ENCODE measurements around the gene SQSTM1. TPM values are rescaled to one million over a fixed set of nuclear protein-coding genes. Genes with fewer than 3 reads are reported as not detected.

The SQSTM1 gene
- polyA plus RNA-seq, 1 experiment = 366 TPM

GRCh38 chr5:179817890-179818745 lies 2.6 kb upstream of the SQSTM1 start:
- Histone ChIP-seq H3K4me3 (ENCODE audit: low read depth, low read length) (peak overlapping the region; percentile 44; the same call in 1 of the 2 replicates), H3K27me3 (ENCODE audit: control insufficient read depth, insufficient read depth, low read length) (no peaks in the 10 kb centered on the region), H3K27ac (ENCODE audit: low read depth, low read length) (peak overlapping the region; percentile 99), H3K9me3 (ENCODE audit: control insufficient read depth, insufficient read depth, low read length) (no peaks in the 10 kb centered on the region; the same call in 1 of the 2 replicates)
- TF ChIP-seq, protein P1, sequence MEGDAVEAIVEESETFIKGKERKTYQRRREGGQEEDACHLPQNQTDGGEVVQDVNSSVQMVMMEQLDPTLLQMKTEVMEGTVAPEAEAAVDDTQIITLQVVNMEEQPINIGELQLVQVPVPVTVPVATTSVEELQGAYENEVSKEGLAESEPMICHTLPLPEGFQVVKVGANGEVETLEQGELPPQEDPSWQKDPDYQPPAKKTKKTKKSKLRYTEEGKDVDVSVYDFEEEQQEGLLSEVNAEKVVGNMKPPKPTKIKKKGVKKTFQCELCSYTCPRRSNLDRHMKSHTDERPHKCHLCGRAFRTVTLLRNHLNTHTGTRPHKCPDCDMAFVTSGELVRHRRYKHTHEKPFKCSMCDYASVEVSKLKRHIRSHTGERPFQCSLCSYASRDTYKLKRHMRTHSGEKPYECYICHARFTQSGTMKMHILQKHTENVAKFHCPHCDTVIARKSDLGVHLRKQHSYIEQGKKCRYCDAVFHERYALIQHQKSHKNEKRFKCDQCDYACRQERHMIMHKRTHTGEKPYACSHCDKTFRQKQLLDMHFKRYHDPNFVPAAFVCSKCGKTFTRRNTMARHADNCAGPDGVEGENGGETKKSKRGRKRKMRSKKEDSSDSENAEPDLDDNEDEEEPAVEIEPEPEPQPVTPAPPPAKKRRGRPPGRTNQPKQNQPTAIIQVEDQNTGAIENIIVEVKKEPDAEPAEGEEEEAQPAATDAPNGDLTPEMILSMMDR (IDR thresholded peaks at IDR 0.05; ENCODE audit: low read depth, low read length) = no peak
- POLR2A ChIA-PET = interaction anchor here (0.6 to 2.9 kb wide), 2 partner anchors 10 to 194 kb away, joined by 6 to 12 read pairs; partner anchors contain the start of gene HNRNPH1
- DNase-seq (ENCODE audit: low read depth, low spot score) = no peak
- CTCF ChIA-PET = interaction anchor here (0.7 kb wide), 1 partner anchor 78 kb away, joined by 5 read pairs; no protein-coding TSS in a partner anchor

- TF ChIP-seq, protein P1 (IDR thresholded peaks at IDR 0.05; ENCODE audit: low read depth, low read length) = no peak
- Histone ChIP-seq H3K27me3 (ENCODE audit: control insufficient read depth, insufficient read depth, low read length) (no peaks in the 10 kb centered on the region), H3K27ac (ENCODE audit: low read depth, low read length) (peak overlapping the region; percentile 99), H3K9me3 (ENCODE audit: control insufficient read depth, insufficient read depth, low read length) (no peaks in the 10 kb centered on the region; the same call in 1 of the 2 replicates), H3K4me3 (ENCODE audit: low read depth, low read length) (peak overlapping the region; percentile 44)
- DNase-seq (ENCODE audit: low read depth, low spot score) = peak; percentile 81
- ChIA-PET CTCF (no interaction called here), POLR2A (interaction anchor here (0.6 to 2.9 kb wide), 5 partner anchors 9 to 195 kb away, joined by 3 to 12 read pairs (median 4); partner anchors contain the start of gene HNRNPH1)
These were observed 1.9 kb upstream of the SQSTM1 start for GRCh38 chr5:179818746-179819295.

DNA sequence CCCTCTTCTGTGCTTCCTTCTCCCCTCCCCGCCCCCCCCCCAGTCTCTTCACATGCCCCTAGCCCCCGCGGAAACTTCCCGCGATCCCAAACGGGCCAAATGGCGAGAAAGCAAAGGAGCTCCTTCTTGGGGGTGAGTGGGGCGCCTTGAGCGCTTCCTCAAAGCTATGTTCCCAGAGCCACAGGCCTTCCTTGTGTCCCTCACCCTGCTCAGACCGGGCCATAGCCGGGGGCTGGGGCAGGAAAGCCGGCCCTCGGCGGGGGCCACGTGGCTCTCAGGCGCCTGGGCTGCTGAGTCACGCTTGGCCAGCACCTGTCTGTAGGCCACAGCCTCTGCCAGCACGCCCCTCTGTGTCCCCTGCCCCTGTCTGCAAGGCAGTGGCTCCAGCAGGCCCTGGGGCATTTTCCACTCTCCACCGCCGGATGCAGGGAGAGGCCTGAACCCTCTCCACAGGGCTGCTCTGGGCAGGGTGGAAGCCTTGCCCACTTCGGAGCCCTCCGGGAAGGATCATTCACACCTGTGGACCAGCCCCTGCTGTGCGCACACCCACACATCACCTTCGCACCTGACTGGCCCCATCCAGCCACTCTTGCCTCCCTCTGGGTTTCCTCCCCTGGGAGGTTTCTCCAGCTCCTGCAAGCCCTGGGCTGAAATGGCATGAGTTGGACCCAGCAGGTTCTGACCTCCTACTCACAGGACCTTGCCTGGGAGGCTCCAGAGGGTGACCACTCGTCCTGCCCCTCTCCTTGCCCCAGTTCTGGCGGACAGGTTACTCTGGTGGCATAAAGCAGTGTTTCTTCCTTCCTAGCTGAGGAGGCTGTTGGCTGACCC lies 1.2 kb upstream of the SQSTM1 start:
- Histone ChIP-seq H3K4me3 (ENCODE audit: low read depth, low read length) (peak overlapping the region; percentile 29; the same call in 1 of the 2 replicates), H3K9me3 (ENCODE audit: control insufficient read depth, insufficient read depth, low read length) (no peaks in the 10 kb centered on the region; the same call in 1 of the 2 replicates), H3K27me3 (ENCODE audit: control insufficient read depth, insufficient read depth, low read length) (no peaks in the 10 kb centered on the region), H3K27ac (ENCODE audit: low read depth, low read length) (peak overlapping the region; percentile 99)
- CTCF ChIA-PET = no interaction called here
- TF ChIP-seq, protein P1 (IDR thresholded peaks at IDR 0.05; ENCODE audit: low read depth, low read length) = no peak
- no peak for DNase-seq (ENCODE audit: low read depth, low spot score)
- POLR2A ChIA-PET = interaction anchor here (0.6 to 2.9 kb wide), 9 partner anchors 8 to 196 kb away, joined by 3 to 14 read pairs (median 5); partner anchors contain the start of gene HNRNPH1

DNA sequence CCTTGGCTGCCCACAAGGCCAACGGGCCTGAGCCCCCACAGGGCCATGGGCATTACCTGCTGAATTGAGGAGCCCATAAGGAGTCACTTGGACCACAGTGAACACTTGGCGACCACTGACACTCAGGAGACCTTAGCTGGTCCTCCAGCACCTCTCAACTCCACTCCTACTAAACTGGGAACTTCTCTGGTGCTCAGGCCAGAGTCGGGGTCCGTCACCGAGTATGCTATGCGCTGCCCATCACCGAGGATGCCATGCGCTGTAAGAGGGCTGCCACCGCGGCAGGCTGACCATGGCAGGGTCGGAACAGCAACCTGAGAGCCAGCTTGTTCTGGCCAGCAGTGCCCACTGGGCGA lies 600 bp upstream of the SQSTM1 start:
- no peak for DNase-seq (ENCODE audit: low read depth, low spot score)
- CTCF ChIA-PET = no interaction called here
- Histone ChIP-seq H3K27ac (ENCODE audit: low read depth, low read length) (peak overlapping the region; percentile 99), H3K9me3 (ENCODE audit: control insufficient read depth, insufficient read depth, low read length) (no peaks in the 10 kb centered on the region; the same call in 1 of the 2 replicates), H3K27me3 (ENCODE audit: control insufficient read depth, insufficient read depth, low read length) (no peaks in the 10 kb centered on the region), H3K4me3 (ENCODE audit: low read depth, low read length) (peak overlapping the region; percentile 94)
- TF ChIP-seq, protein P1 (IDR thresholded peaks at IDR 0.05; ENCODE audit: low read depth, low read length) = no peak
- POLR2A ChIA-PET = interaction anchor here (0.6 to 2.9 kb wide), 11 partner anchors 9 to 223 kb away, joined by 3 to 14 read pairs (median 7); partner anchors contain the start of genes HNRNPH1 and MAML1
